T-helper 2 cell treated with Interferon-gamma antibody and Interleukin-4, amounts not matched to agents 5 μg/mL and 100 μg/mL, for 36 hours (primary cell): Measurements from ENCODE around the gene ADORA2A.

Experiments
- DNase-seq: peaks from one replicate; pipeline ENCODE4 v3.0.0; 2021; ENCODE audit warnings: low spot score
- H3K27ac Mint-ChIP-seq: one replicate; pipeline ENCODE4 v1.8.0; 2021; ENCODE audit warnings: mild to moderate bottlenecking, mixed read lengths
- H3K27me3 Mint-ChIP-seq: one replicate; pipeline ENCODE4 v1.8.0; 2021; ENCODE audit warnings: low read depth, mixed read lengths
- H3K36me3 Mint-ChIP-seq: one replicate; pipeline ENCODE4 v1.8.0; 2021; ENCODE audit warnings: low read depth, mixed read lengths
- H3K4me1 Mint-ChIP-seq: one replicate; pipeline ENCODE4 v1.8.0; 2021; ENCODE audit warnings: low read depth, mixed read lengths
- H3K4me3 Mint-ChIP-seq: one replicate; pipeline ENCODE4 v1.8.0; 2022; ENCODE audit warnings: mild to moderate bottlenecking, moderate library complexity, mixed read lengths
- H3K9me3 Mint-ChIP-seq: one replicate; pipeline ENCODE4 v1.8.0; 2021; ENCODE audit warnings: mixed read lengths

ADORA2A gene

GRCh38 chr22:24427500-24428164 lies at the start of gene ADORA2A:
Gene ADORA2A, plus strand, starts transcription at chr22:24427599. Its CDS starts 5,806 bp downstream, at chr22:24433405.
- Mint-ChIP-seq H3K4me3 (peak within 1 kb of the TSS; percentile 82), H3K9me3 (no peaks in the 10 kb centered on the region), H3K27ac (peak within 1 kb of the TSS; percentile 91), H3K36me3 (peaks cover 4% of the 10 kb centered on the region), H3K27me3 (peaks cover 7% of the 10 kb centered on the region), H3K4me1 (peaks cover 55% of the 10 kb centered on the region)
- peak; percentile 65 for DNase-seq

DNA sequence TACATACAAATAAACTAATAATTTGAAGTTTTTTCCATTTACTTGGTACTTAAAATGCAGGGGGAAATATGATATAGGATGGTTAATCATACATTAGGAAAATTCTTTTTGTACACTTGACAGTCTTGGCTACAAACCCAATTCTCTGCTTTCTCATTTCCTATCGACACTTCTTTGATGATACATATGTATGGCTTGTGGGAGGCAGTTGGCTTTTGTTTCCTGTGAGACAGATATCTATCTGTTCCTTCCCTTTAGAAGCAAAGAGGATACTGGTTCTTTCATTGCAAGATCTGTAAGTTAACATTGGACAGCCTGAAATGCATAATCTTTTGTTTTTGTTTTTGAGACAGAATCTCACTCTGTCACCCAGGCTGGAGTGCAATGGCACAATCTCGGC lies 47.9 kb upstream of the ADORA2A start:
- Mint-ChIP-seq H3K4me3 (peak overlapping the region; percentile 62), H3K27ac (peak overlapping the region; percentile 67), H3K27me3 (no peaks in the 10 kb centered on the region), H3K4me1 (peaks cover 33% of the 10 kb centered on the region), H3K36me3 (peaks cover 30% of the 10 kb centered on the region), H3K9me3 (peaks cover 7% of the 10 kb centered on the region)
- DNase-seq = peak; percentile 22

- Mint-ChIP-seq H3K4me3 (peak overlapping the region; percentile 62), H3K4me1 (peaks cover 33% of the 10 kb centered on the region), H3K36me3 (peaks cover 22% of the 10 kb centered on the region), H3K9me3 (no peaks in the 10 kb centered on the region), H3K27me3 (no peaks in the 10 kb centered on the region), H3K27ac (peak overlapping the region; percentile 67)
- no peak for DNase-seq
Observed at GRCh38 chr22:24380220-24380904, 47.0 kb upstream of the ADORA2A start.

DNA sequence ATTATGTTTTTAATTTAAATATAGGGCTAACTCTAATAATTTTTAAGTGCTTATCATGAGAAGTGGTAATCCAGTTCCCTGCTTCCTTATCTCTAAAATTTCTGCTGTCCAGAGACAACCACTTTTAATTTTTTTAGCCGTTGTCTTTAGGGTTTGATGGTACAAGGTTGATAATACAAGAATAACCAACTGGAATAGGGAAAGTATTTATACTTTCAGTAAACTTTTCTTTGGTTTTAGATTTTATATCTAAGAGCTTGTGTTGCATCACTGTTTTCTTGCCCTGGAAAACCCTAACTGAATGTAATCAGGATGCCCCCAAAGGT lies 46.5 kb upstream of the ADORA2A start:
- DNase-seq = no peak
- Mint-ChIP-seq H3K4me1 (peaks cover 30% of the 10 kb centered on the region), H3K36me3 (peaks cover 20% of the 10 kb centered on the region), H3K27ac (no peak overlapping the region), H3K4me3 (no peak overlapping the region), H3K9me3 (no peaks in the 10 kb centered on the region), H3K27me3 (no peaks in the 10 kb centered on the region)

GRCh38 chr22:24383061-24383460 lies 44.3 kb upstream of the ADORA2A start:
- peaks cover 24% of the 10 kb centered on the region for H3K4me1 Mint-ChIP-seq
- no peak for DNase-seq
- no peaks in the 10 kb centered on the region for H3K27me3 Mint-ChIP-seq
- H3K36me3 Mint-ChIP-seq = peaks cover 9% of the 10 kb centered on the region
- no peak overlapping the region for H3K27ac Mint-ChIP-seq
- no peak overlapping the region for H3K4me3 Mint-ChIP-seq
- H3K9me3 Mint-ChIP-seq = no peaks in the 10 kb centered on the region

DNA sequence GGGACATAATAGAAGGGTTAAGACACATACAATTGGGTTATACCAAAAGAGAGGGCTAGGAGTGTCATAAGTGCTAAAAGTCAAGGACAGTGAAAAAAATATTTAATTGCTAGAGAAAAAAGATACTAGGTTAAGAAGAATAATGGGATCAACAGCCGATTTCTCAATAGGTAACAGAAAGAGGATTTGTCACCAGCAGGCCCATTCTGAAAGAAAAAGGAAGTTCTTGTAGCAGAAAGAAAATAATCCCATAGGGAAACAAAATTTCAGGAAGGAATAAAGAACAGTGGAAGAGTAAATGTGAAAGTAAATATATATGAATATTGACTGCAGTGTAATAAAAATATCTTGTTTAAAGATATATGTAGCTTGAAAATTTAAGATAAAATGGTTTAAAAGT lies 43.3 kb upstream of the ADORA2A start:
- peaks cover 7% of the 10 kb centered on the region for H3K36me3 Mint-ChIP-seq
- no peaks in the 10 kb centered on the region for H3K9me3 Mint-ChIP-seq
- DNase-seq = no peak
- H3K27me3 Mint-ChIP-seq = no peaks in the 10 kb centered on the region
- no peak overlapping the region for H3K4me3 Mint-ChIP-seq
- peaks cover 18% of the 10 kb centered on the region for H3K4me1 Mint-ChIP-seq
- no peak overlapping the region for H3K27ac Mint-ChIP-seq

DNA sequence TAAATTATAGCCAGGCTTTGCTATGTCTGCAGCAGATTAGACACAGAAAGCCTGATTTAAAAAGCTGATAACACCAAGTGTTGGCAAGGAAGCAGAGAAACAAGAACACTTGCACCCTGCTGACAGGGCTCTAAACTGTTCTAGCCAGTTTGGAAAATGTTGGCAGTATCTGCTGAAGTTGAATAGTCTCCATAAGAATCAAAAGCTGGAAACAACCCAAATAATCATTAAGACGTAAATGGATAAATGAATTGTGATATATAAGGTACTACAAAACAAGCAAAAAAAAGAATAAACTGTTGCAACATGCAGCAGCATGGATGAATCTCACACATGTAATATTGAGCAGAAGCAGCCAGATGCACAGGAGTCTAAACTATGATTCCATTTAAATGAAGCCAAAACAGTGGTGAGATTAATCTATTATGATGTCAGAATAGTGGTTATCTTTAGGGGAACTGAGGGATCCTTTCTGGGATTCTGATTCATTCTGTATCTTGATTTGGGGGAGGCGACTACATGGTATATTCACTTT lies 40.4 kb upstream of the ADORA2A start:
- no peaks in the 10 kb centered on the region for H3K27me3 Mint-ChIP-seq
- H3K27ac Mint-ChIP-seq = no peak overlapping the region
- no peaks in the 10 kb centered on the region for H3K9me3 Mint-ChIP-seq
- no peak overlapping the region for H3K4me3 Mint-ChIP-seq
- H3K36me3 Mint-ChIP-seq = peaks cover 7% of the 10 kb centered on the region
- DNase-seq = no peak
- peaks cover 18% of the 10 kb centered on the region for H3K4me1 Mint-ChIP-seq

- peaks cover 9% of the 10 kb centered on the region for H3K36me3 Mint-ChIP-seq
- DNase-seq = no peak
Observed at GRCh38 chr22:24389680-24390079, 37.7 kb upstream of the ADORA2A start.

GRCh38 chr22:24390156-24390555 lies 37.2 kb upstream of the ADORA2A start:
- no peaks in the 10 kb centered on the region for H3K9me3 Mint-ChIP-seq
- peaks cover 12% of the 10 kb centered on the region for H3K36me3 Mint-ChIP-seq
- no peak overlapping the region for H3K4me3 Mint-ChIP-seq
- no peak for DNase-seq
- H3K27me3 Mint-ChIP-seq = no peaks in the 10 kb centered on the region
- H3K4me1 Mint-ChIP-seq = peaks cover 31% of the 10 kb centered on the region
- H3K27ac Mint-ChIP-seq = no peak overlapping the region

More at GRCh38 chr22:24389680-24390079, 37.7 kb upstream of the ADORA2A start:
- H3K27ac Mint-ChIP-seq = no peak overlapping the region
- H3K4me3 Mint-ChIP-seq = no peak overlapping the region
- H3K27me3 Mint-ChIP-seq = no peaks in the 10 kb centered on the region
- peaks cover 31% of the 10 kb centered on the region for H3K4me1 Mint-ChIP-seq
- no peaks in the 10 kb centered on the region for H3K9me3 Mint-ChIP-seq

DNA sequence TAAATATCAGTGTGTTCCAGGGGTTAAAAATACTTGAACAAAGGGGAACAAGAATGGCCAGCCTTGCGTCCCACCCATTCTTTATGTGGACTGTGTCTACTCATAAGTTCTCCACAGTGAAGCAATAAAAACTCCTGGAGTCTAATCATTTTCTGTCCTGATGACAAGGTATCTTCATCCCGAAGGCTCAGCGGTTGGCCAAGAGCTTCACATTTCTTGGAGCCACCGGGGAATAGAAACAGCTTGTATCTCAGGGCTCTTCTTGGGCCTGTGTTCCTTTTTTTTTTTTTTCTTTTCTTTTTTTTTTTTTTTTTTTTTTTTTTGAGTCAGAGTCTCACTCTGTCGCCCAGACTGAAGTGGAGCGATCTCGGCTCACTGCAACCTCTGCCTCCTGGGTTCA lies 36.8 kb upstream of the ADORA2A start:
- Mint-ChIP-seq H3K4me1 (peaks cover 31% of the 10 kb centered on the region), H3K36me3 (peaks cover 14% of the 10 kb centered on the region), H3K9me3 (no peaks in the 10 kb centered on the region), H3K27me3 (no peaks in the 10 kb centered on the region), H3K4me3 (no peak overlapping the region), H3K27ac (no peak overlapping the region)
- no peak for DNase-seq

DNA sequence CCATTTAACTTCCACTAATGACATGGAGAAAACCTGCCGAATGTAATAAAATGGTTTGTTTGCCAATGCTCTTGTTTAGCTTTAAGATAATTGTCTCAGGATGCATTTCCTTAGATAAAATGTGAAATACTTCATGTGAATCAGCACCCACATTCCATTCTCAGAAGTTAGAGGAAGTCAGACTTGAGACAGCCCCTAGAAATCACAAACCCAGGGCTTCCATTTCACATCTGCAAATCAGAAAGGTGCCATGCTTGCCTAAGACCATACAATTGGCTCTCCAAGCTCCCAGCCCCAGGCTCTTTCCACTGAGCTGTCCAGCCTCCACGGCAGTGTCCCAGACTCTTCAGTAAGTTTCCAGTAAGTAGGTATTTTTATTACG lies 35.6 kb upstream of the ADORA2A start:
- Mint-ChIP-seq H3K9me3 (no peaks in the 10 kb centered on the region), H3K27me3 (no peaks in the 10 kb centered on the region), H3K4me1 (peaks cover 31% of the 10 kb centered on the region), H3K36me3 (peaks cover 18% of the 10 kb centered on the region), H3K27ac (peak overlapping the region; percentile 14), H3K4me3 (peak overlapping the region; percentile 15)
- no peak for DNase-seq

GRCh38 chr22:24392218-24392931 lies 35.0 kb upstream of the ADORA2A start:
- DNase-seq = no peak
- Mint-ChIP-seq H3K36me3 (peaks cover 18% of the 10 kb centered on the region), H3K27ac (peak overlapping the region; percentile 38), H3K27me3 (no peaks in the 10 kb centered on the region), H3K9me3 (no peaks in the 10 kb centered on the region), H3K4me3 (peak overlapping the region; percentile 15), H3K4me1 (peaks cover 27% of the 10 kb centered on the region)

DNA sequence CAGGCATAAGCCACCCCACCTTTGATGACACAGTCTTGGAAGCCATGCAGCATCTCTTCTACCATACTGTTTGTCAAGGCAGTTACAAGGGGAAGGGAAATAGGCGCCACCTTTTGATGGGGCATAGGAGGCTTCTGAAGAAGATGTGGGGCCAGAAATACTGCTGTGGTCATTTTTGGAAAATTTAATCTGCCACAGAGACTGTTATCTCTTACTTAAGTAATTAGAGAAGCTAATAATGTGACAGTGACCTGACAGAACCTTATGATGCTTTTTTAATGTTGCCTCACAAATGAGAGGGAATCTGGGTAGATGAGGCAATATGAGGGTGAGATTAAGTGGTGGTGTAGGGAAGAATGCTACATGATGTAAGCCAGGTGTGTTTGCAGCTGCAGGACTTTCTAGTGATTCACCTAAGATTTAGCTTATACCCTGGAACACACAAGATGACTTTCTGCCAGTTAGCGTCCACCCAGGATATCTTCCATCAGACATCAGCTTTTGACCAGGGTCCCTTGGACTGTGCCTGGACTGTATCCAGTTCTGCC lies 34.3 kb upstream of the ADORA2A start:
- no peaks in the 10 kb centered on the region for H3K9me3 Mint-ChIP-seq
- no peak overlapping the region for H3K4me3 Mint-ChIP-seq
- no peaks in the 10 kb centered on the region for H3K27me3 Mint-ChIP-seq
- H3K4me1 Mint-ChIP-seq = peaks cover 32% of the 10 kb centered on the region
- no peak overlapping the region for H3K27ac Mint-ChIP-seq
- no peak for DNase-seq
- H3K36me3 Mint-ChIP-seq = peaks cover 18% of the 10 kb centered on the region

DNA sequence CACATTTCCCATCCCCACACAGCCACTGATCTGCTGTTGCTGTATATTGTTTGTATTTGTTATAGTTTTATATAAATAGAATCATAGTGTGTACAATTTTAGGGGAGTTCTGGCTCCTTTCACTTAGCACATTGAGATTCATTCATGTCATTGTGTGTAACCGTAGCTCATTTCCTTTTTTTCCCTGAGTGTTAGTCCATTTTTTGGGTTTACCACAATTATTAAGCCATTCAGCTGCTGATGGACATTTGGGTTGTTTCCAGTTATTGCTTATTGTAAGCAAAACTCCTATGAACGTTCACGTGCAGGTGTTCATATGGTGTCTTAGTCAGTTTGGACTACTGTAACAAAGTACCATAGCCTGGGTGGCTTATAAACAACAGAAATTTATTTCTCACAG lies 33.6 kb upstream of the ADORA2A start:
- Mint-ChIP-seq H3K36me3 (peaks cover 17% of the 10 kb centered on the region), H3K27ac (no peak overlapping the region)
- no peak for DNase-seq

More for the DNA sequence above, 33.6 kb upstream of the ADORA2A start:
- Mint-ChIP-seq H3K4me3 (no peak overlapping the region), H3K4me1 (peaks cover 35% of the 10 kb centered on the region), H3K27me3 (no peaks in the 10 kb centered on the region), H3K9me3 (no peaks in the 10 kb centered on the region)
